IMR-90 (cell line): Measurements from ENCODE around the gene CSAG2. TPM values are rescaled to one million over a fixed set of nuclear protein-coding genes. Genes with fewer than 3 reads are reported as not detected.

Experiments
- ATAC-seq: fragments of 200-7000 bp; cut with Tn5 transposase; 2 replicates; pipeline ENCODE4 v1.9.1; 2020; ENCODE audit warnings: low read depth, mild to moderate bottlenecking, moderate library complexity
- BruUV-seq: library from RNA; stranded (reverse); fragments of 400-500 nt; replicated peaks from 2 replicates; lab custom pipeline; 2021; lab: Mats Ljungman, UMichigan
- CTCF ChIA-PET: fragments of 300-600 bp; formaldehyde crosslinking; extraction: SDS; loops from one replicate; lab custom pipeline; 2021; ENCODE audit warnings: antibody characterized with exemption; lab: Yijun Ruan, JAX
- POLR2A ChIA-PET: fragments of 300-600 bp; sonication (Branson Sonifier 250); formaldehyde crosslinking; loops from one replicate; lab custom pipeline; 2022; ENCODE audit warnings: antibody characterized with exemption; ENCODE audit not compliant: unreplicated experiment; lab: Charles Lee
- DNase-seq: peaks from one replicate; pipeline ENCODE4 v3.0.0; 2013
- H2AFZ ChIP-seq: replicated peaks from 2 replicates; pipeline ENCODE3; 2013; ENCODE audit warnings: low read length, mild to moderate bottlenecking; ENCODE audit not compliant: poor library complexity
- H2AK5ac ChIP-seq: 2 replicates; pipeline ENCODE4 v1.6.1; 2013; ENCODE audit warnings: low read depth, low read length, inconsistent platforms
- H2AK9ac ChIP-seq: replicated peaks from 2 replicates; pipeline ENCODE3; 2013; ENCODE audit warnings: mild to moderate bottlenecking, low read depth, low read length, moderate library complexity; ENCODE audit not compliant: poor library complexity
- H2BK120ac ChIP-seq: 2 replicates; pipeline ENCODE4 v1.6.1; 2013; ENCODE audit warnings: low read depth, low read length, inconsistent platforms
- H2BK15ac ChIP-seq: 3 replicates; pipeline ENCODE4 v1.6.1; 2013; ENCODE audit warnings: low read depth, low read length, inconsistent platforms
- H2BK20ac ChIP-seq: 2 replicates; pipeline ENCODE4 v1.6.1; 2013; ENCODE audit warnings: low read depth, mild to moderate bottlenecking, inconsistent platforms, low read length, moderate library complexity
- H2BK5ac ChIP-seq: 2 replicates; pipeline ENCODE4 v1.6.1; 2013; ENCODE audit warnings: mild to moderate bottlenecking, low read depth, low read length, inconsistent platforms; ENCODE audit not compliant: poor library complexity, severe bottlenecking
- H3K14ac ChIP-seq: replicated peaks from 2 replicates; pipeline ENCODE4 v1.6.1; 2013; ENCODE audit warnings: low read depth, low read length, inconsistent platforms
- H3K18ac ChIP-seq: 2 replicates; pipeline ENCODE4 v1.6.1; 2013; ENCODE audit warnings: low read depth, low read length, control low read depth
- H3K23ac ChIP-seq: 2 replicates; pipeline ENCODE4 v1.6.1; 2013; ENCODE audit warnings: low read depth, low read length, inconsistent platforms
- H3K27ac ChIP-seq: 2 replicates; pipeline ENCODE4 v1.5.1; 2013; ENCODE audit warnings: mild to moderate bottlenecking, control low read depth, low read length; ENCODE audit not compliant: insufficient read depth
- H3K27me3 ChIP-seq: 2 replicates; pipeline ENCODE4 v1.6.1; 2013; ENCODE audit warnings: low read length; ENCODE audit not compliant: control insufficient read depth, insufficient read depth
- H3K36me3 ChIP-seq: 2 replicates; pipeline ENCODE4 v1.6.1; 2013; ENCODE audit warnings: low read length, mixed read lengths; ENCODE audit not compliant: control insufficient read depth, insufficient read depth
- H3K4ac ChIP-seq: 2 replicates; pipeline ENCODE4 v1.6.1; 2013; ENCODE audit warnings: low read depth, low read length, inconsistent platforms
- H3K4me1 ChIP-seq: 2 replicates; pipeline ENCODE4 v1.6.1; 2013; ENCODE audit warnings: low read length, mixed read lengths; ENCODE audit not compliant: control insufficient read depth, insufficient read depth
- H3K4me2 ChIP-seq: 2 replicates; pipeline ENCODE4 v1.6.1; 2013; ENCODE audit warnings: low read depth, mild to moderate bottlenecking, control low read depth, low read length, moderate library complexity
- H3K4me3 ChIP-seq: 2 replicates; pipeline ENCODE4 v1.5.1; 2013; ENCODE audit warnings: low read depth, mild to moderate bottlenecking, control low read depth, low read length, moderate library complexity; ENCODE audit not compliant: insufficient read depth
- H3K56ac ChIP-seq: 2 replicates; pipeline ENCODE4 v1.6.1; 2013; ENCODE audit warnings: low read length, inconsistent platforms; ENCODE audit not compliant: insufficient read depth; ENCODE audit errors: extremely low read depth
- H3K79me1 ChIP-seq, 2 experiments: 2 replicates each; pipeline ENCODE4 v1.6.1; 2013; ENCODE audit warnings: low read length in 2 of 2, inconsistent platforms in 1 of 2, low read depth in 1 of 2
- H3K9ac ChIP-seq: 2 replicates; pipeline ENCODE4 v1.6.1; 2013; ENCODE audit warnings: low read depth, low read length, control low read depth
- H3K9me1 ChIP-seq: 2 replicates; pipeline ENCODE4 v1.6.1; 2013; ENCODE audit warnings: low read length, inconsistent platforms; ENCODE audit not compliant: insufficient read depth
- H3K9me3 ChIP-seq: 2 replicates; pipeline ENCODE4 v1.6.1; 2013; ENCODE audit warnings: low read length; ENCODE audit not compliant: control insufficient read depth, insufficient read depth
- H4K20me1 ChIP-seq: 2 replicates; pipeline ENCODE4 v1.6.1; 2013; ENCODE audit warnings: low read length, inconsistent platforms; ENCODE audit not compliant: insufficient read depth
- H4K5ac ChIP-seq: 2 replicates; pipeline ENCODE4 v1.6.1; 2013; ENCODE audit warnings: mild to moderate bottlenecking, low read depth, low read length, control low read depth
- H4K8ac ChIP-seq, 2 experiments: 2 replicates each; pipeline ENCODE4 v1.6.1; 2013; ENCODE audit warnings: low read depth in 2 of 2, low read length in 2 of 2, control low read depth in 1 of 2, inconsistent platforms in 1 of 2
- H4K91ac ChIP-seq: 2 replicates; pipeline ENCODE4 v1.6.1; 2013; ENCODE audit warnings: low read depth, low read length, inconsistent platforms; ENCODE audit not compliant: insufficient read depth
- BHLHE40 ChIP-seq: fragments of 150-350 bp; IDR thresholded peaks from 2 replicates; pipeline ENCODE4 v1.6.1; 2016; ENCODE audit warnings: mild to moderate bottlenecking, low read depth, low read length
- CEBPB ChIP-seq: IDR thresholded peaks from 2 replicates; pipeline ENCODE4 v1.6.1; 2012; ENCODE audit warnings: low read depth, low read length, improper control_type of control experiment
- CHD1 ChIP-seq: IDR thresholded peaks from 2 replicates; pipeline ENCODE4 v1.6.1; 2012; ENCODE audit warnings: low read depth, low read length, improper control_type of control experiment
- ELK1 ChIP-seq: fragments of 150-350 bp; IDR thresholded peaks from 2 replicates; pipeline ENCODE4 v1.6.1; 2016; ENCODE audit warnings: low read depth, mild to moderate bottlenecking, low read length, moderate library complexity, borderline replicate concordance
- FOS ChIP-seq: fragments of 150-350 bp; IDR thresholded peaks from 2 replicates; pipeline ENCODE4 v1.6.1; 2016; ENCODE audit warnings: low read depth, low read length
- MAFK ChIP-seq: IDR thresholded peaks from 2 replicates; pipeline ENCODE4 v1.6.1; 2012; ENCODE audit warnings: low read depth, low read length, improper control_type of control experiment
- MAZ ChIP-seq: IDR thresholded peaks from 2 replicates; pipeline ENCODE4 v1.6.1; 2012; ENCODE audit warnings: low read depth, mild to moderate bottlenecking, low read length, improper control_type of control experiment, moderate library complexity, borderline replicate concordance
- MXI1 ChIP-seq: IDR thresholded peaks from 2 replicates; pipeline ENCODE4 v1.6.1; 2012; ENCODE audit warnings: low read depth, mild to moderate bottlenecking, low read length, moderate library complexity, borderline replicate concordance
- NFE2L2 ChIP-seq: fragments of 150-350 bp; IDR thresholded peaks from 2 replicates; pipeline ENCODE4 v1.6.1; 2016; ENCODE audit warnings: low read depth, mild to moderate bottlenecking, low read length
- POLR2A ChIP-seq: IDR thresholded peaks from 2 replicates; pipeline ENCODE4 v1.6.1; 2012; ENCODE audit warnings: mild to moderate bottlenecking, low read depth, low read length
- RAD21 ChIP-seq: IDR thresholded peaks from 2 replicates; pipeline ENCODE4 v1.6.1; 2012; ENCODE audit warnings: low read length, improper control_type of control experiment
- RCOR1 ChIP-seq: IDR thresholded peaks from 2 replicates; pipeline ENCODE4 v1.6.1; 2012; ENCODE audit warnings: mild to moderate bottlenecking, low read length, improper control_type of control experiment; ENCODE audit not compliant: insufficient replicate concordance
- RFX5 ChIP-seq: IDR thresholded peaks from 2 replicates; pipeline ENCODE4 v1.8.0; 2012; ENCODE audit warnings: low read depth, mild to moderate bottlenecking, low read length, moderate library complexity
- SMC3 ChIP-seq: fragments of 150-350 bp; IDR thresholded peaks from 2 replicates; pipeline ENCODE4 v1.6.1; 2016; ENCODE audit warnings: low read depth, mild to moderate bottlenecking, antibody characterized with exemption, low read length, moderate library complexity
- USF2 ChIP-seq: fragments of 150-350 bp; IDR thresholded peaks from 2 replicates; pipeline ENCODE4 v1.6.1; 2017; ENCODE audit warnings: mild to moderate bottlenecking, antibody characterized with exemption, low read length, low read depth
- WGBS, 2 experiments: methylation state at CpG; one replicate each; pipeline versions ENCODE4 v1.1.5 to v1.1.7; 2013; ENCODE audit warnings: missing lambda C conversion rate in 2 of 2; ENCODE audit not compliant: insufficient read length in 1 of 2; ENCODE audit errors: extremely low coverage in 2 of 2; 5-methylcytosine and 5-hydroxymethylcytosine counted together
- dilution Hi-C: fragments of 300-500 bp; cut with HindIII; formaldehyde crosslinking; loops from one replicate; pipeline ENCODE4 v1.14.3; 2018; ENCODE audit warnings: low sequenced_read_pairs; ENCODE audit not compliant: unreplicated experiment
- in situ Hi-C: fragments of 300-500 bp; cut with MboI; formaldehyde crosslinking; loops from 3 replicates; pipeline ENCODE4 v1.14.3; 2019; ENCODE audit warnings: low sequenced_read_pairs, inconsistent platforms, mixed read lengths
- intact Hi-C: fragments of 100-400 bp; cut with micrococcal nuclease; formaldehyde crosslinking; loops from 2 replicates; pipeline ENCODE4 v1.10.0; 2022
- polyA plus RNA-seq, 3 experiments: library from polyadenylated mRNA; depleted of rRNA; stranded (reverse); fragments of >200 nt; gene quantifications; 2 replicates each; pipeline ENCODE4 v1.2.3, GENCODE V29; 2012; ENCODE audit warnings: low replicate concordance in 1 of 3
- total RNA-seq: library from RNA; depleted of rRNA; stranded (reverse); fragments of >200 nt; gene quantifications from 2 replicates; pipeline ENCODE4 v1.2.3, GENCODE V29; 2012
- TF ChIP-seq, protein P1 (sequence below): conservative IDR thresholded peaks from 2 replicates; pipeline ENCODE4 v1.5.1; 2012; ENCODE audit warnings: mild to moderate bottlenecking, low read depth, low read length, improper control_type of control experiment

Gene CSAG2
- total and polyA plus RNA-seq, 2 of the 4 experiments (the other 2 are of a cell fraction) = not detected

- H4K5ac ChIP-seq = no peak within 1 kb of the TSS
- ChIA-PET POLR2A (no interaction called here), CTCF (no interaction called here)
- BruUV-seq = no TSS peak
- no peaks in the 10 kb centered on the region for H3K36me3 ChIP-seq
- no peak within 1 kb of the TSS for H3K14ac ChIP-seq
- H3K56ac ChIP-seq = no peak within 1 kb of the TSS
- no peak within 1 kb of the TSS for H3K4me3 ChIP-seq
- ATAC-seq = no peak
- H3K9me1 ChIP-seq = no peaks in the 10 kb centered on the region
- H3K9me3 ChIP-seq = no peaks in the 10 kb centered on the region; the same call in 1 of the 2 replicates
- no peak within 1 kb of the TSS for H4K91ac ChIP-seq
- in situ Hi-C loops = no loop called here
- no peak within 1 kb of the TSS for H3K27ac ChIP-seq
- no peak within 1 kb of the TSS for H2AK9ac ChIP-seq
- H2BK15ac ChIP-seq = no peak within 1 kb of the TSS
- no peak within 1 kb of the TSS for H2BK120ac ChIP-seq
- H2BK20ac ChIP-seq = no peak within 1 kb of the TSS
- no peak within 1 kb of the TSS for H3K4ac ChIP-seq
- dilution Hi-C loops = no loop called here
- H3K18ac ChIP-seq = no peak within 1 kb of the TSS
- H4K20me1 ChIP-seq = no peaks in the 10 kb centered on the region
- no peaks in the 10 kb centered on the region for H3K27me3 ChIP-seq
- no peak within 1 kb of the TSS for H2AFZ ChIP-seq
- no peak within 1 kb of the TSS for H2AK5ac ChIP-seq
- H3K4me2 ChIP-seq = no peak within 1 kb of the TSS
- no peak for TF ChIP-seq FOS
- no peak for TF ChIP-seq ELK1
- no peak for TF ChIP-seq NFE2L2
- TF ChIP-seq BHLHE40 = no peak
- TF ChIP-seq, protein P1, sequence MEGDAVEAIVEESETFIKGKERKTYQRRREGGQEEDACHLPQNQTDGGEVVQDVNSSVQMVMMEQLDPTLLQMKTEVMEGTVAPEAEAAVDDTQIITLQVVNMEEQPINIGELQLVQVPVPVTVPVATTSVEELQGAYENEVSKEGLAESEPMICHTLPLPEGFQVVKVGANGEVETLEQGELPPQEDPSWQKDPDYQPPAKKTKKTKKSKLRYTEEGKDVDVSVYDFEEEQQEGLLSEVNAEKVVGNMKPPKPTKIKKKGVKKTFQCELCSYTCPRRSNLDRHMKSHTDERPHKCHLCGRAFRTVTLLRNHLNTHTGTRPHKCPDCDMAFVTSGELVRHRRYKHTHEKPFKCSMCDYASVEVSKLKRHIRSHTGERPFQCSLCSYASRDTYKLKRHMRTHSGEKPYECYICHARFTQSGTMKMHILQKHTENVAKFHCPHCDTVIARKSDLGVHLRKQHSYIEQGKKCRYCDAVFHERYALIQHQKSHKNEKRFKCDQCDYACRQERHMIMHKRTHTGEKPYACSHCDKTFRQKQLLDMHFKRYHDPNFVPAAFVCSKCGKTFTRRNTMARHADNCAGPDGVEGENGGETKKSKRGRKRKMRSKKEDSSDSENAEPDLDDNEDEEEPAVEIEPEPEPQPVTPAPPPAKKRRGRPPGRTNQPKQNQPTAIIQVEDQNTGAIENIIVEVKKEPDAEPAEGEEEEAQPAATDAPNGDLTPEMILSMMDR = no peak
- TF ChIP-seq RCOR1 = no peak
- no peak for TF ChIP-seq MXI1
- TF ChIP-seq MAFK = no peak
- no peak for TF ChIP-seq RFX5
- TF ChIP-seq USF2 = no peak
- TF ChIP-seq CHD1 = no peak
- no peak for TF ChIP-seq POLR2A
- no peak for TF ChIP-seq RAD21
- no peak for TF ChIP-seq SMC3
- TF ChIP-seq CEBPB = no peak
- no peak for TF ChIP-seq MAZ
- no peaks in the 10 kb centered on the region for H3K79me1 ChIP-seq
- no peak within 1 kb of the TSS for H4K8ac ChIP-seq
- no peak within 1 kb of the TSS for H2BK5ac ChIP-seq
- no peaks in the 10 kb centered on the region for H3K4me1 ChIP-seq
- no peak for DNase-seq
- no peak within 1 kb of the TSS for H3K23ac ChIP-seq
- intact Hi-C loops = no loop called here
- WGBS, 2 experiments = no CpG with 5 or more reads among the region's 21 CpGs
- H3K9ac ChIP-seq = no peak within 1 kb of the TSS
Measured at GRCh38 chrX:152733261-152733975, 24.3 kb upstream of the CSAG2 start, which contains the start of the genes CSAG1 and MAGEA12. Gene CSAG1, minus strand, starts transcription at chrX:152733721. Its CDS starts 1,261 bp downstream, at chrX:152732460. Gene MAGEA12, plus strand, starts transcription at chrX:152733757. Its CDS starts 2,405 bp downstream, at chrX:152736162.
